ENCODE measurements around the gene LRTM1. TPM values are rescaled to one million over a fixed set of nuclear protein-coding genes. Genes with fewer than 3 reads are reported as not detected.

LRTM1 gene
- total RNA-seq, 2 donors from 2014 or later = not detected

DNA sequence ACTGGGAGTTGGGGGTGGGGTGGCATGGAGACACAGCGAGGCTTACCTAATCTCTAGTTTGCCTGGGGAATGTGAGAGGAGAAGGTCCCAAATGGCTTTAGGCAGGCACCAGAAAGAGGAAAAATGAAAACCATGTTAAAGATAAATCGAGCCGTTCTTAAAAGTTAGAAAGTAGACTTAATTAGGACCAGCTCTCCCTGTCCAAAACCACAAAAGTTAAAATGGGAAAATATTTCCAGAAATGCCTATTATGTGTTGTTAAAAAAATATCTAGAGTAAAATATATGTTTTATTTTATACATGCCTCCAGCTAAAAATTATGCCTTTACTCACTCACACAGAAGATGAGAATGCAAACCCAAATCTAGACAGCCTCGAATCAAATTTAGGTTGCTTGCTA, 50.1 kb downstream of the LRTM1 start:
- ATAC-seq = no peak
- Mint-ChIP-seq H3K9me3 (peaks cover 5 to 18% of the 10 kb centered on the region in 2 donors), H3K36me3 (no peaks in the 10 kb centered on the region), H3K27ac (no peak overlapping the region)
- DNase-seq (ENCODE audit: low spot score in 2 of 2) = no peak

DNA sequence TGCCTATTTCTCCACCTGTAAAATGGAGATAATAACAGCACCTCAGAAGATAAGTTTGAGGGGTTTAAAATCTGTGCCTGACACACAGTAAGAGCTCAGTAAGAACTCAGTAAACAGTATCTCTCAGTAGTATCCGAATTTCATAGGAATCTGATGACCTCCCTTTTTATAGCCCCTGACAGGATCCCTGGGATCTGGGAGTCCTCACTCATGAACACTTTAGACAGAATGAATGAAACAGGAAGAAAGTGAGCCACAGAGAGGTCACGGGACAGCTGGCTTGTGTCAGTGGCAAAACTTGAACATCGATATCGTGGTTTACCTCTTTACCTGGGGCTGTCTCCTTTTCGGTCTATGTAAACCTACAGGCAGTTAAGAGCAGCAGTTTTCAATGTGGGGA, 51.2 kb downstream of the LRTM1 start:
- no peaks in the 10 kb centered on the region for H3K36me3 Mint-ChIP-seq

DNA sequence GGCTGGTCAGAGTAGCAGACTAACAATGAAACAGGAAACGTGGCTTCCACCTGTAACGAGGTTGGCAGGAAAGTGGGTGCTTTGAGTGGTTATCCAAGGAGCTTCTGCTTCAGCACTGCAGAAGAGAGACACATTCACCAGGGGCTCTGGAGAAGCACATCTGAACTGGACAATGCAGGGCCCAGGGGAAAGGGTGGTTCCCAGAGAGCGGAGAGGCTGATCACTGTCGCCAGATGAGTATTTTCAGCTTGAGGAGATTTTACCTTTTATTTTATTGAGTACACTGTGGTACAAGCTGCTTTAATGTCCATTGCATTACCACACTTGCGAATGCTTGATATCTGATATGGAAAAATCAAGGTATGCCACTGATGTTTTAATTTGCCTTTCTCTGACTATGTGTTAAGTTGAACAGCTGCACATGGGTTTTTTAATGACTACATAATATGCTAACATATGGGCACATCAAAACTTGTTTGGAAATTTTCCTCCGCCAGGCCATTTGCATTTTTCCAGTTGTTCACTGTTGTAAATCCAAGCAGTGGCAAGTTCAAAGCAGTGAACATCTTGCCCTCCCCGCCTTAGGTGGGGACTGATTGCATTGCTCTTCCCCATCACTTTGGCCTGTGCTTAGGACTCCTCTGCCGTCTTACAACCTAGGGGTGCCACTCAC, 52.1 kb downstream of the LRTM1 start:
- ATAC-seq = no peak
- Mint-ChIP-seq H3K36me3 (no peaks in the 10 kb centered on the region), H3K9me3 (peaks cover 4 to 20% of the 10 kb centered on the region in 2 donors), H3K27ac (no peak overlapping the region)
- DNase-seq (ENCODE audit: low spot score in 2 of 2) = no peak

More for the DNA sequence above, 51.2 kb downstream of the LRTM1 start:
- Mint-ChIP-seq H3K9me3 (peaks cover 4 to 20% of the 10 kb centered on the region in 2 donors), H3K27ac (no peak overlapping the region)
- no peak for DNase-seq (ENCODE audit: low spot score in 2 of 2)
- ATAC-seq = no peak

DNA sequence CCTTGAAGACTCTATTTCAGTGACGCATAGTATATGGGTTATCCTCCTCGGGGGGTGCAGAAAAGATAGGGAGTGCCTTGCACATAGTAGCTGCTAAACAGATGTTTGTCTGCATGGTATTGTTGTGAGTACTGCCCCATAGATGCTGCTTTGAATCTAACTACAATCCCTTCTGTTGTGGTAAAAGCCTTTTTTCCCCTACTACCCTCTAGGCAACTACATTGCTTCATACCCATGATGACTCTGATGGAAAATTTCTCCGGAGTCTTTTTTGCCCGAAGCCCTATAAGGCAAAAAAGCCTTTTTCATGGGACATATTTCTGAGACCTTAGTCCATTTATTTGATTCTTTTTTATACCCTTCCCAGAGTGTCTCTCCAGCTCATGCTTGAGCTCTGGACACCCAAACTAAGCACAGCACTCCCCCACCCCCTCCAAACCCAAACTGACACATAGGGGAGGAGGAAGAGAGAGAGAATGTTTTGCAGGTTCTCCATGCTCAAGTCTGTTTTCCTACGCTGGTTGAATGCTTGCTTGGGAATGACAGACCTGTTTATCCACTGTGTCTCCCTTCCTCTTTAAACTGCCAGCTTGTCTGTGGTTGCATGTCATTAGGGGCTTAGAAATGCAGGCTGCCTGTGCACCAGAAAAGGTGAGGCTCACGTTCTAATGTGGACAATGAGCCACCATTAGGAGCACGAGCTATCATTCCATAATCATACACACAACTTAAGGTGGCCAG, 52.9 kb downstream of the LRTM1 start:
- DNase-seq (ENCODE audit: low spot score in 2 of 2) (no peak), ATAC-seq (no peak)
- Mint-ChIP-seq H3K9me3 (peaks cover 4 to 20% of the 10 kb centered on the region in 2 donors), H3K36me3 (no peaks in the 10 kb centered on the region), H3K27ac (no peak overlapping the region)

DNA sequence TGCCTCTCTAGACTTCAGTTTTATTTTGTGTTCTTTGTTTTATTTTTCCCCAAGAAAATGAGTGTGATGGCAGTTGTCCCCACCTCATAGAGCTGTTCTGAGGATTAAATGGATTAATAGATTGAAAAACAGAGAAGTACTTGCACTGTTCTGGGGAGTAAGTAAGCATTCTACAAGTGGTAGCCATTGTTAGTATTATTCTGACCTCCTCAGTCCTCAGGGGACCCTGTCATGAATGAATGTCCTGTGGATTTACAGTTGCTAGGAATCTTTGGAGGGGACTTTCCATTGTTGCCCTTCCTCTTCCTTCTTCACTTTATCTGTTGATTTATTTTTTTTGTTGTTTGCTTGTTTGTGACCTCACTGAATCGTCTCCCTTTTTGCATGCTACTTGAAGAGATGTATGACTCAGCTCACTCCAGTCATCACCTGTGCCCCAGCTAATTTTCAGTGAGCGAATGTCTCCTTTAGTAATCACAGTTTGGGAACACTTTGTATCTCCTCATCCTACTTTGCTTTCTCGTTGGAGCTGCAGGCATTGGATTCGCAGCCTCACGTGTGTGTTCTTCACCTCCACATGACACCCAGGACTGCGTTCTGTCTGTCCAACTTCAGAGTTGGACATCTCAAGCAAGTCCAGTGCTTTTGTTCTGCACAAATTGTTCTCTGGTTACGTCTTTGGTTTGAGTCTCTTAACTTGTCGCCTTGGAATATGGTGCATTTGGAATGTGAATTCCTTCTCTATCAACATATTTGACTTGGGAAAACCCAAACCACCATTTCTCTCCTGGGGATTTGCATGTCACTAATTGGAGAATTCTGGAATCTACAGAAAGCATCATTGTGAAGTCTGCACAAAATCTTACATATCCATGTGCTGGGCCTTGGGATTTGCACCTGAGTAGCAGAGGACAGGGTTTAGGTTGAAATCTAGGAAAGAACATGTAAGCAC, 54.5 kb downstream of the LRTM1 start:
- no peak for DNase-seq (ENCODE audit: low spot score in 2 of 2)
- ATAC-seq = no peak
- Mint-ChIP-seq H3K27ac (no peak overlapping the region), H3K36me3 (no peaks in the 10 kb centered on the region), H3K9me3 (peaks cover 4 to 16% of the 10 kb centered on the region in 2 donors)

DNA sequence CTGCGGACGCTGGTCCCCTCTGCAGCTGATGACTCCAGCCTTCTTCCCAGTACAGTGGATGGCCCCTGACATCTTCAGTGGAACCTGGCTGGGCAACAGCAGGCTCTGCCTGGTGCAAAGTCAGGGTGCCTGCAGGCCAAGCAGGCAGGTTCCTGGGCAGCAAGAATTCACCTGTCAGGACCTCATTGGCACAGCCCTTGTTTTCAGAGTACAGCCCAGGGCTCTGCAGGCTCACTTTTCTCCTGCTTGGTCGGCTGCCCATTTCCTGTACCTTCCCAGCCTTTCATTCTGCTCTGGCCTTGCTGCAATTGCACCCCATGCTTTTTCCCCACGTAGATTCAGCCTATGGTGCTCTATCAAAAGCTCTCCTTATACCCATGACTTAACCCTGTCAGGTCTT, 56.0 kb downstream of the LRTM1 start:
- ATAC-seq = no peak

DNA sequence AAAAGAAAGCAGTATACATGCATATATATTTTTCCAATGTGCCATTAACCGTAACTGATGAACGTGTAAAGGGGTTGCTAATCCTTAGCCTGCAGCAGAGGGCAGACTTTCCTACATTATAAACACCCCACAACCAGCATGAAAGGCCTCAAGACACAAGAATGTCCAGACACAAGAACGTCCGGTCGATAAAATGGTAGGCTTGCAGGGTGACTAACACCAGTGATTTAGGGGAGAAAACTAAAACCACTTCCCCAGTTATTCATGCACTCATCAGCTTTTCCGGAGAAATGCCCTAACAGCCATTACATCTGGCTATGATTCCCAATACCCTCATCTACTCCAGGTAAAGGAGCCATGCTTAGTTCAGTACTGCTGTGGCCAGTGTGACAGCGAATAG, 57.4 kb downstream of the LRTM1 start:
- Mint-ChIP-seq H3K36me3 (no peaks in the 10 kb centered on the region), H3K27ac (no peak overlapping the region), H3K9me3 (peaks cover 4 to 13% of the 10 kb centered on the region in 2 donors)
- ATAC-seq = no peak
- no peak for DNase-seq (ENCODE audit: low spot score in 2 of 2)

More for the DNA sequence above, 56.0 kb downstream of the LRTM1 start:
- Mint-ChIP-seq H3K27ac (no peak overlapping the region), H3K9me3 (peaks cover 4 to 15% of the 10 kb centered on the region in 2 donors), H3K36me3 (no peaks in the 10 kb centered on the region)
- DNase-seq (ENCODE audit: low spot score in 2 of 2) = no peak

All from activated naive CD4-positive, alpha-beta T cell treated with anti-CD3 and anti-CD28 coated beads, Interleukin-2, amount 50 U/mL, for 72 hours (primary cell).